AG04450 (cell line): ENCODE data around the gene TOMM6. TPM values are rescaled to one million over a fixed set of nuclear protein-coding genes. Genes with fewer than 3 reads are reported as not detected.

Experiments used
- CTCF ChIA-PET: fragments of 300-600, 350-600 bp; formaldehyde crosslinking; extraction: SDS; loops from one replicate; lab custom pipeline; 2022; ENCODE audit warnings: antibody characterized with exemption, inconsistent platforms; lab: Charles Lee
- POLR2A ChIA-PET: fragments of 350-600 bp; formaldehyde crosslinking; extraction: SDS; loops from one replicate; lab custom pipeline; 2021; ENCODE audit warnings: antibody characterized with exemption, inconsistent platforms; lab: Yijun Ruan, JAX
- DNase-seq: peaks from one replicate; pipeline ENCODE4 v3.0.0-alpha.2; 2011; ENCODE audit warnings: low read depth, low spot score
- H3K27ac ChIP-seq: one replicate; pipeline ENCODE4 v1.5.1; 2012; ENCODE audit warnings: low read depth, low read length, control low read depth
- H3K27me3 ChIP-seq: one replicate; pipeline ENCODE4 v1.6.0; 2012; ENCODE audit warnings: low read length; ENCODE audit not compliant: control insufficient read depth, insufficient read depth
- H3K4me3 ChIP-seq: 2 replicates; pipeline ENCODE4 v1.5.1; 2011; ENCODE audit warnings: mild to moderate bottlenecking, low read depth, low read length, control low read depth
- H3K9me3 ChIP-seq: 2 replicates; pipeline ENCODE4 v1.5.1; 2012; ENCODE audit warnings: low read length; ENCODE audit not compliant: control insufficient read depth, insufficient read depth
- polyA plus RNA-seq: library from polyadenylated mRNA; depleted of rRNA; stranded (reverse); fragments of >200 nt; gene quantifications from 2 replicates; pipeline ENCODE4 v1.2.3, GENCODE V29; 2011
- TF ChIP-seq, protein P1 (sequence below): IDR thresholded peaks from 2 replicates; pipeline ENCODE4 v1.5.1; 2011; ENCODE audit warnings: low read depth, low read length, control low read depth, inconsistent platforms

The TOMM6 gene
- polyA plus RNA-seq, 1 experiment = 192 TPM

DNA sequence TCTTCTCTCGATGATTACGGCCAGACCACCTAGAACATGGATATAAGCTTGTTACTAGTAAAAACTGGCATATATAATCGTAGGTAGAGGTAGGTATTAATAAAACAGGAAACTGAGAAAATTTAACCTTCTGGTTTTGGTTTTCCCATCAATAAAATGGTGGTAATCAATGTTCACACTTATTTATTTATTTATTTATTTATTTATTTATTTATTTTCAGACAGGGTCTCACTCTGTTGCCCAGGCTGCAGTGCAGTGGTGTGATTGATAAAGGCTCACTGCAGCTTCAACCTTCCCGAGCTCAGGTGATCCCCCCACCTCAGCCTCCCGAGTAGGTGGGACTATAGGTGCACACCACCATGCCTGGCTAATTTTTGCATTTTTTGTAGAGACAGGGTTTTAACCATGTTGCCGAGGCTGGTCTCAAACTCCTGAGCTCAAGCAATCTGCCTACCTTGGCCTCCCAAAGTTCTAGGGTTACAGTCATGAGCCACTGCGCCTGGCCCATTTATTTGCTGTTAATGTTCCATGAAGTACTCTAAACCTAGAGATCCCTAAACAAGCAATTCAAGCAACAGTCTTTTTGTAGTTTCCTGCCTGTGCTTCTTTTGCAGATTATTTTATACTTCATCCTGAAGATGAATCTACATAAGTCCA, 11.5 kb downstream of the TOMM6 start:
- CTCF ChIA-PET = interaction anchor here (3.1 to 7.6 kb wide), 3 partner anchors 12 to 244 kb away, joined by 27 to 96 read pairs (median 75); partner anchors contain the start of gene TOMM6

DNA sequence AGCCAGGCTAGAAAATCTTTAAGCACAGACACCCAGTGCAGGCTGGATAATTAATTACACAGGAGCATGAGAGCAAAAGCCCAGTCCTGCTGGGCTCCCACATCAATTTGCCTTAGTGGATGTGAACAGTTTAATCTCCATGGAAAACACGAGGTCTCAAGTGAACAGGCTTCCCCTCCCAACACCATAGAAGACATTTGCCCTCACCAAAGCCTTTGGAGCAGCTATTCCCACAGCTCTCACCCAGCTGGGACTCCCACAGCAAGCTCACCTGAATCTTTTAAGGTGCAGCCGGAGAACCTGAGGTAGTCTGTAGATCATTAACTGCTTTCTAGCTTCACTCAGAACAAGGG, 12.0 kb downstream of the TOMM6 start:
- POLR2A ChIA-PET = no interaction called here
- Histone ChIP-seq H3K27ac (no peak overlapping the region), H3K4me3 (no peak overlapping the region), H3K9me3 (no peaks in the 10 kb centered on the region), H3K27me3 (no peaks in the 10 kb centered on the region)
- TF ChIP-seq, protein P1, sequence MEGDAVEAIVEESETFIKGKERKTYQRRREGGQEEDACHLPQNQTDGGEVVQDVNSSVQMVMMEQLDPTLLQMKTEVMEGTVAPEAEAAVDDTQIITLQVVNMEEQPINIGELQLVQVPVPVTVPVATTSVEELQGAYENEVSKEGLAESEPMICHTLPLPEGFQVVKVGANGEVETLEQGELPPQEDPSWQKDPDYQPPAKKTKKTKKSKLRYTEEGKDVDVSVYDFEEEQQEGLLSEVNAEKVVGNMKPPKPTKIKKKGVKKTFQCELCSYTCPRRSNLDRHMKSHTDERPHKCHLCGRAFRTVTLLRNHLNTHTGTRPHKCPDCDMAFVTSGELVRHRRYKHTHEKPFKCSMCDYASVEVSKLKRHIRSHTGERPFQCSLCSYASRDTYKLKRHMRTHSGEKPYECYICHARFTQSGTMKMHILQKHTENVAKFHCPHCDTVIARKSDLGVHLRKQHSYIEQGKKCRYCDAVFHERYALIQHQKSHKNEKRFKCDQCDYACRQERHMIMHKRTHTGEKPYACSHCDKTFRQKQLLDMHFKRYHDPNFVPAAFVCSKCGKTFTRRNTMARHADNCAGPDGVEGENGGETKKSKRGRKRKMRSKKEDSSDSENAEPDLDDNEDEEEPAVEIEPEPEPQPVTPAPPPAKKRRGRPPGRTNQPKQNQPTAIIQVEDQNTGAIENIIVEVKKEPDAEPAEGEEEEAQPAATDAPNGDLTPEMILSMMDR = no peak
- CTCF ChIA-PET = interaction anchor here (2.7 to 7.6 kb wide), 4 partner anchors 12 to 244 kb away, joined by 15 to 96 read pairs (median 51); partner anchors contain the start of genes BYSL, MED20 and TOMM6
- no peak for DNase-seq

More for the DNA sequence above, 11.5 kb downstream of the TOMM6 start:
- Histone ChIP-seq H3K9me3 (no peaks in the 10 kb centered on the region), H3K27ac (no peak overlapping the region), H3K4me3 (no peak overlapping the region), H3K27me3 (no peaks in the 10 kb centered on the region)
- POLR2A ChIA-PET = no interaction called here
- no peak for DNase-seq
- TF ChIP-seq, protein P1 = no peak

DNA sequence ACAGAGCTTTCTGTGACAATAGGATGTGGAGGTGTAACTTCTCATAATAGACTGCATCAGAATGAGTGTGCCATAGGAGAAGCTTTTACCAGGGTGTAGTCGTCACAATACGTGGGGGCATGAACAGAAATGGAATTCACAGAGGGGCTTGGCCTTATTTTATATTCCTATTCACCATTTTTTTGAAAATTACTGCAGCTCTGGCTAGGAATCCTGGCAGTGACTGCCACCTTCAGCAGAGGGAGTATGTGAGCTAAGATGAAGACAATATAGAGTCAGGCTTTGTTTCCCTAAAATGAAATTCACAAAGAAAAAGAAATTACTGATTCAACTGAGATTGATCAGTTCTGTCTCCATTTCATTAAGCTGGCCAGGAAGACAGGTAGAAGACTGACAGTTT, 13.9 kb downstream of the TOMM6 start:
- Histone ChIP-seq H3K27me3 (no peaks in the 10 kb centered on the region), H3K27ac (no peak overlapping the region), H3K4me3 (no peak overlapping the region), H3K9me3 (no peaks in the 10 kb centered on the region; the same call in 1 of the 2 replicates)
- POLR2A ChIA-PET = interaction anchor here (0.7 kb wide), 2 partner anchors 13 to 249 kb away, joined by 4 to 11 read pairs; partner anchors contain the start of gene TAF8
- CTCF ChIA-PET = interaction anchor here (0.5 to 7.6 kb wide), 26 partner anchors 12 to 730 kb away, joined by 3 to 96 read pairs (median 4); partner anchors contain the start of genes BYSL, MED20 and TOMM6
- TF ChIP-seq, protein P1 = peak; percentile 81
- no peak for DNase-seq

DNA sequence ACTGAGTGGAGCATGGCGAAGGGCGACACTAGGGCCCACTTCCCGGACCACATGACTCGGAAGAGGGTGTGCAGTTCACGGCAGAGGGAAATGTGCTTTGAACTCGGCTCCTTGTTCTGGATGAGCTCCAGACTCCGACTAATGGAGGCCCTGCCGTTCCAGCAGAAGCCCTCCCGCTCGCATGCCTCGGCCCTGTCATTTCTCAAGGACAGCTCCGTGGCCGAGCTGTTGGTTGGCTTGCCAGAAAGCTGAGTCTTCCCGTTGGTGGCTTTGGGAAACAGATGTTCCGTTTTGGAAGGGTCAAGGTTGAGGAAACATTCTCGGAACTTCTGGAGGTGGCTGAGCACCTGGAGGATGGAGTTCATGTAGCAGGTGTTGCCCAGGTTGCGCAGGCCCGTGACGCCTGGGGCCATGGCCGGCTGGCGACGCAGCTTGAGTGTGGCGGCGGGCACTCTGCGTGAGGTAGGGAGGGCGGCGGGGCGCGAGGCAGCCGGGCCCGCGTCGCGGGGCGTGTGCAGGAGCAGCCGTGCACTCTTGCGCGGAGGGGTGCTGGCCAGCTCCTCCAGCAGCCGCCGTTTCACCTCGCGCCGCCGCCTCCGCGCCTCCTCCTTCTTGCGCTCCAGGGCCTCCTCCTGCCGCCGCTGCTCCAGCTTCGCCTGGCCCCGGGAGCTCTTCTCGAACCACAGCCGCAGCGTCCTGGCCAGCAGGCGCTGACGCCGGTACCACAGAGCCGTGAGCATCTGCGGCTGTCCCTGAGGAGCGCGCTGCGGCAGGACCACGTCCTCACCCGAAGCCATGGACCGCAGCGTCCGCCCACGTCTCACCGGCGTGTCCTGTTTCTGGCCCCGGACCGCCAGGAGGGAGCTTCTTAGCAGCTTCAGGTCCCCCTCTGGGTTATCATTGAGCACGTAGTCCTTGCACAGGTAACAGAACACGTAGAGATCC, 18.6 kb downstream of the TOMM6 start:
- TF ChIP-seq, protein P1 = no peak
- no peaks in the 10 kb centered on the region; the same call in 1 of the 2 replicates for H3K9me3 ChIP-seq
- H3K4me3 ChIP-seq = no peak overlapping the region
- ChIA-PET POLR2A (interaction anchor here (0.6 kb wide), 1 partner anchor 41 kb away, joined by 3 read pairs; no protein-coding TSS in a partner anchor), CTCF (interaction anchor here (1.6 kb wide), 1 partner anchor 238 kb away, joined by 10 read pairs; no protein-coding TSS in a partner anchor)
- DNase-seq = no peak
- H3K27ac ChIP-seq = no peak overlapping the region
- H3K27me3 ChIP-seq = no peaks in the 10 kb centered on the region
